Suppressor macrophage treated with lipopolysaccharide for 4 hours (primary cell): ENCODE results near the gene SLC47A2.
"Not testable (repeated sequence)": the region's sequence is repeated elsewhere in the genome, so short reads cannot be mapped to it uniquely, and the experiment has no call there.

Source experiments
- DNase-seq: peaks from one replicate; pipeline ENCODE4 v3.0.0-alpha.2; 2020

Gene SLC47A2

GRCh38 chr17:19706791-19707727 lies 9.3 kb downstream of the SLC47A2 start:
- no peak for DNase-seq

DNA sequence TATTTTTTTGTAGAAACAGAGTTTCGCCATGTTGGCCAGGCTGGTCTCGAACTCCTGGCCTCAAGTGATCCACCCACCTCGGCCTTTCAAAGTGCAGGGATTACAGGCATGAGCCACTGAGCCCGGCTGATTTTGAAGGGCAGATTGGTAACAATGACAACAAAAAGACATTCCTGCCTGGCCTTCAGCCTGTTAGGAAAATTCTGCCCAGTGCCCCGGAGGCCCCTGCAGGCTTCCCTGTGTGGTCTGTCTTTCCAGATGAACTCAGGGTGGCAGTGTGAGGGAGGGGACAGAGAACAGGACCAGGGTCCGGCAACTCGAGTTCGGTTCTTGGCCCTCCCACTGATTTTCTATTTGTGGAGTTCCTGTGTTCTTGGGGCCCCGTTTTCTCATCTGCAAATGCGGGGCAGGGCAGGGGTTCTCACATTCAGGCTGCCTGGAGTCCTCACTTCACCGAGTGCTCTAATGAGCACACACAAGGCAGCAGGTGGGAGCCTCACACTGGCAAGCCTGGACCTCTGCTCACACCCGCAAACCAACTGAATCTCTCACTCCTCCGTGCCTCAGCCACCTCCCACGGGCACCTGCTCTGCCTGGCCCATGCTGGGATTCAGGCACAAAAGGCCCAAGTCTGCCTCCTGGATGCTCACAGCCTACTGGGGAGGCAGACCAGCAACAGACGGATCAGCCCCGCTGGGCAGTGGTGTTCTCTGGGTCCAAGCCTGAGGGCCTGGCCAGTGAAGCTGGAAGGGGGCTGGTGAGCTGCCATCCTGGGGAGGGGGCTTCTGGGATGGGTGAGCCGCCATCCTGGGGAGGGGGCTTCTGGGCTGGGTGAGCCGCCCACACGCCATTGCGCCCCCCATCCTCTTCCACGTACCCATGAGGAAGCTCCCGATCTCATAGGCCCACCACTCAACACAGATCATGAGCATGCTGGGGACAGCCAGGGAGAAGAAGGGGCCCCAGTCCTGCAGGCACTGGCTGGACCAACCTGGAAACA lies 10.3 kb downstream of the SLC47A2 start:
- DNase-seq = no peak

DNA sequence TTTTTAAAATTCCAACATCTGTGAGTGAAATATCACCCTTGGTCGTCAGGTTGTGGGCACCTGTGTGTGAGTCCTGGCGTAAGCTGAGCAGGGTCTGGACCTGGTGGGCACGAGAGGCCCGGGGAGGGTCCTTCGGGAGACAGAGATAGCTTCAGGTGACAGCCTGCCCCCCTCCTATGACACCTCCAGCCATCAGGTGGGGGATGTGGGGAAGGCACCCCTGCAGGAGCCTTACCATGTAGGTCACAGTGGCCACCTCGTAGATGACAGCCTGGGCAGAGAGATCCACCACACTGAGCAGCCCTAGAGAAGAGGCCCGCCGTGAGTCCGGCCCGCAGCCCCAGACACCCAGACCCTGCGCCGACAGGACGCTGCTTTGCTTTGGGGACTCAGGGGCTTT lies 11.2 kb downstream of the SLC47A2 start:
- no peak for DNase-seq

- DNase-seq = no peak
These were observed 12.4 kb downstream of the SLC47A2 start for GRCh38 chr17:19703828-19704613.

DNA sequence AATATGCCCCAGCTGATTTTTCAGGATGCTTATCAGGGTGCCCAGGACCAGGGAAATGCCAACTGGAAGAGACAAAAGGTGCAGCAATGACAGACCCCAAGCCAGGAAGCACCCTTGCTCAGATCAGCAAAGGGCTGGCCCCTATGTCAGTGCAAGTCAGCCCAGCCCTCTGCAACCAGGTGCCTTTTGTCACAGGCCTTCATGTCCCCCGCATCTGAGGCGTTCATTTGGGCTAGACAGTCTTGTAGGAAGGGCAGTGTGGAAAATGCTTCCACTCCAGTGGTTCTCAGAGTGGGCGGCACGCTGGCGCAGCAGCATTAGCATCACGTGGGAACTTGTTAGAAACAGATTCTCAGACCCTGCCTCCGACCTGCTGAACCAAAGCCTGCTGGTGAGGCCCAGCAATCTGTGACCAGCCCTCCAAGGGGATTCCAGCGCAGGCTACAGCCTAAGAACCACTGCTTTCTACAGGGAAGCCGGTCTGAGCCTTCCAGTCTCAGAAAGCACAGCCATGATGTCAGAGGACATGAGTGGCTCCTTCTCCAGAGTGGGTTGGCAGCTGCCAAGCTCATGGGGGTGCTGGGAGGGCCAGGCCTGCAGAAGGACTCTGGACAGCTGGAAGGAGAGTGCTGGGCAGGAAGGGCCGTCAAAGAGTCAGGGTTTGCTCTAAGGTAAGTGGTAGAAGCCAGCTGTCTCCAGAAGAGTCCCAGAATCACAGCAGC lies 13.1 kb downstream of the SLC47A2 start:
- DNase-seq = no peak

DNA sequence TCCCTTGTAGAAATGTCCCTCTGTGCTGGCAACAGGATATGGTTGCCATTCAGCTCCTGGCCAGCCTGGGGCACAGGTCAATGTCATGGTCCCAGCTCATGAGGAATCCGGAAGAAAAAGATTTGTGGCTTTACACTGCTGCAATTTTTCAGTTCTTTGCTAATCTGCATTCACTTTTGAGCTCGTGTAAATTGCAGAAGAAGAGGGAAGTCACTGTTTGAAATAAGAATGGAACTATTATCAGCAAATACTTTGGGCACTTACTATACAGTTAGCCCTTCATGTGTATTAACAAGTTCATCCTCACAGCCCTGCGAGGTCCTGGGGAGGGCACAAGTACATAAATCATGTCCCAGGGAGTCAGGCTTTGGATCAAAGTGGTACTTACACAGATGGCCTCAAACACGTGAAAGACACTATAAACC lies 14.2 kb downstream of the SLC47A2 start:
- DNase-seq = no peak

- peak; percentile 40 for DNase-seq
These were observed 29.8 kb downstream of the SLC47A2 start for GRCh38 chr17:19686400-19687090.

DNA sequence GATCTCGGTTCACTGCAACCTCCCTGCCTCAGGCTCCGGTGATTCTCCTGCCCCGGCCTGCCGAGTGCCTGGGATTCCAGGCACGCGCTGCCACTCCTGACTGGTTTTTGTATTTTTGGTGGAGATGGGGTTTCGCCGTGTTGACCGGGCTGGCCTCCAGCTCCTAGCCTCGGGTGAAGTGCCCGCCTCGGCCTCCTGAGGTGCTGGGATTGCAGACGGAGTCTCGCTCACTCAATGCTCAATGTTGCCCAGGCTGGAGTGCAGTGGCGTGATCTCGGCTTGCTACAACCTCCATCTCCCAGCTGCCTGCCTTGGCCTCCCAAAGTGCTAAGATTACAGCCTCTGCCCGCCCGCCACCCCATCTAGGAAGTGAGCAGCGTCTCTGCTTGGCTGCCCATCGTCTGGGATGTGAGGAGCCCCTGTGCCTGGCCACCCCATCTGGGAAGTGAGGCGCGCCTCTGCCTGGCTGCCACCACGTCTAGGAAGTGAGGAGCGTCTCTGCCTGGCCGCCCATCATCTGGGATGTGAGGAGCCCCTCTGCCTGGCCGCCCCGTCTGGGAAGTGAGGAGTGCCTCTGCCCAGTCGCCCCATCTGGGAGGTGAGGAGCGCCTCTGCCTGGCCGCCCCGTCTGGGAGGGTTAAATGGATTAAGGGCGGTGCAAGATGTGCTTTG lies 31.3 kb downstream of the SLC47A2 start:
- not testable (repeated sequence) for DNase-seq

DNA sequence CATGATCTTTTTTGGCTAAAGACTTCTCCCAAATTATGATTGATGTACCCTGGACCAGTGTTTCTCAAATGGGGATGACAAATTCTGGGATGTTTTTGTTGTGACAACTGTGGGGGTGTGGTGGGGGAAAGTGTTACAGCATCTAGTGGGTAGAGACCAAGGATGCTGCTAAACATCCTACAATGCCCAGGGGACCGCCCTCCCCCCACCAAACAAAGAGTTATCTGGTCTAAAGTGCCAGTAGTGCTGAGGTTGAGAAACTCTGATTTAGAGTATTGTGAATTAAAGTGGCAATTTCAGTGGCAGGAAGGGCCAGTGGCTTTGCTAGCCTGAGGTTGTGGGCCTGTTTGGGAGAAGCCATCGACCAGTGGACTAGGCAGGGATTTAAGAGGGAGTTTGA lies 33.3 kb downstream of the SLC47A2 start:
- no peak for DNase-seq

DNA sequence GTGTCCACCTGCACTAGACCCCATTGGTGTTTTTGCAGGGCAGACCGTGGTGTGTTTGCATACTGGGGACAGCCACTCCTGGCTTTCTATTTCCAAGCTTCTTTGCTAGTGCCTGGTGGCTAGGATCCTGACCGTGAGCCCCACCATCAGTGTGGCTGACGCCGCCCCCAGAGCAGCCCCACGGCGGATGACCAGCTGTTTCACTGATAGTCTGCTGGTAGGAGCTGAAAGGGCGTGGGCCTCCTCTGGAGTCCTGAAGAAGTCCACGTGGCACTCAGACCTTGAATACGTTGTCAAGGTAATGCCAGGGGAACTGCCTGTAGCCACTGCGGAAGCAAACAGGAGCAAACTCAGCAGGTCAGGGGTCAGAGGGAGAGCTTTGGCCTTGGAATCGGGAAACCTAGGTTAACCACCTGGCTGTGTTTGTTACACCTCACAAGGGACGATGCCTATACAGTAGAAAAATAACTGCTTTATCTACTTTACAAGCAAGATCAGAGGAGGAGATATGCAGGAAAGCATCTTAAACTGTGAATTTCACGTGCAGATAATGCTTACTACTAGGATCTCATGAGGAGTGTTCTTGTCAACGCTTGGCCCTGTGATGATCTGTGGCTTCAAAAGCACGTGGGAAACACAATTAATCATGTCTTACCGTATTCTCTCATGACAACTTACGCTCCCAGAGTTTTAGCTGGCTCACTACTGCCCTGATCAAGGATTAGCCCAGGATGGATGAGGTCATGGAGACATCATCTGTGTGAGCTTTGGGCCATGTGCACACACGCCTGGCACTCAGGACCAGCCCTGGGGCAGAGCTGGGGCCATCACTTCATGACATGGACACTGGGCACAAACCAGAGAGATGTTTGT lies 37.6 kb downstream of the SLC47A2 start:
- no peak for DNase-seq

DNA sequence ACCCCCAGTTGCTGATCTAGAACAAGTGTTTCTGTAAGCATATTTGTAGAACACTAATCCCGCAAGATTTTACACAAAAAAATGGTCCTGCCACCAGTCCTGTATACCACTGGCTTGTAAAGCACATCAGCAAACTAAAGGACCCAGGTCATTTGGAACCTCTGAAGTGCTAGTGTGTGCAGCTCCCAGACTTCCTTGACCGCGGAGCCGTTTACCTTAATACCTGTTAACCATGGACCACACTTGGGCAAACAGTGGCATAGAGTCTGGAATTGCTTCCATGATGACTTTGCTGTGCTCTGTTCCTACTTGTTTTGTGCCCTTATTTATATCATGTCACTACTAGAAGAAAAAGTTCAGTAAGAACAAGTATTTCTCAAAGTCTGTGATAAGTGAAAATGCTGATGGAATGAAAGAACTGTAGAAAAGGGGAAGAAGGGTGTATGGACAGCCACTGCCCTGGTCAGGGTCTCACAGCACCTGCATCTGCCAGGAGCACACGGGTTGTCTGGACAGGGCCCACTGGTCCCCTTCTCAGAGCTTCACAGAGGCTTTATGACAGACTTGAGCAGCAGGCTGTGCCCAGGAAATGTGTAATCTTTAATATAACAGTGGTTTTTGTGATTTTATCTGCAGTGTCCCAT lies 38.5 kb downstream of the SLC47A2 start:
- DNase-seq = no peak

- no peak for DNase-seq
These were observed 39.5 kb downstream of the SLC47A2 start for GRCh38 chr17:19676896-19677295.

DNA sequence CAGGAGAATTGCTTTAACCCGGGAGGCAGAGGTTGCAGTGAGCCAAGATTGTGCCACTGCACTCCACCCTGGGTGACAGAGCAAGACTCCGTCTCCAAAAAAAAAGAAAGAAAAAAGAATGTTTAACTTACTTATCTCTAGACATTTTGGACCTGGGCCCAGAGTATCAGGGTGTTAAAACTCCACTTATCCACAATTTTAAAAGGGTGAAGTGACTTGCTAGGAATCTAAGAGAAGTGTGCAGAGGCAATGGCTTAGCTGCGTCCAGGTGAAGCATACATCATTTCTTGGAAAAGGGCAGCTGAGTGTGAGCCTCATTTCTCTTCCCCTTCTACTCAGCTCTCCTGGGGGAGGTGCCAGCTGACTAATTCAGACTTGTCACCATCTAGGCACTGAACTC lies 42.8 kb downstream of the SLC47A2 start:
- DNase-seq = no peak

GRCh38 chr17:19672009-19672750 lies 44.2 kb downstream of the SLC47A2 start:
- DNase-seq = peak; percentile 66

GRCh38 chr17:19671433-19671832 lies 45.0 kb downstream of the SLC47A2 start:
- DNase-seq = no peak

GRCh38 chr17:19670908-19671307 lies 45.5 kb downstream of the SLC47A2 start:
- DNase-seq = no peak

GRCh38 chr17:19669680-19670079 lies 46.7 kb downstream of the SLC47A2 start:
- not testable (repeated sequence) for DNase-seq

DNA sequence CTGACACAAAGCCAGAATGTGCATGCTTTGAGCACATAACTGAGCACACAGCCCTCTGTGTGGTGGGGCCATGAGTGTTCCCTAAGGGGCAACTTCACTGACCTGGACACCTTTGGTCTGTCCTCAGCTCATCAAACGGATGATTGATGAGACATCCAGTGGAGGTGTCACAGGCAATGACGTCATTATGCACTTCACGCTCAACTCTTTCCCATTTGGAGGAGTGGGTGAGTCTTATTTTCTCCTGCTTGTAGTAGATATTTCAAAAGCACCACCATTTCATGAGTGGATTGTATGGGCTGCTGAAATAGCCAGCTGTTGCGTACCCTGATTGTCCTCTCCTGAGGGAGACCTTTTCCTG lies 51.6 kb downstream of the SLC47A2 start:
- DNase-seq = no peak
